KMS-11 (cell line): ENCODE data around the gene CYP2W1.

ENCODE experiments used
- H2AFZ ChIP-seq: fragments of 200-600 bp; sonication (generic); 2 replicates; pipeline ENCODE4 v1.6.1; 2016; ENCODE audit warnings: antibody characterized with exemption, mixed run types, low read depth
- H3K27ac ChIP-seq: fragments of 200-600 bp; sonication (generic); 2 replicates; pipeline ENCODE4 v1.6.1; 2016; ENCODE audit warnings: mild to moderate bottlenecking, mixed run types
- H3K27me3 ChIP-seq: fragments of 200-600 bp; sonication (generic); 2 replicates; pipeline ENCODE4 v1.6.1; 2017; ENCODE audit warnings: mild to moderate bottlenecking, low read depth, mixed run types, moderate library complexity; ENCODE audit not compliant: insufficient read depth
- H3K36me3 ChIP-seq: fragments of 200-600 bp; sonication (generic); 2 replicates; pipeline ENCODE4 v1.6.1; 2017; ENCODE audit warnings: mild to moderate bottlenecking, mixed run types; ENCODE audit not compliant: insufficient read depth
- H3K4me1 ChIP-seq: fragments of 200-600 bp; sonication (generic); 2 replicates; pipeline ENCODE4 v1.6.1; 2016; ENCODE audit warnings: mild to moderate bottlenecking, low read depth, mixed run types; ENCODE audit not compliant: poor library complexity, severe bottlenecking
- H3K4me2 ChIP-seq: fragments of 200-600 bp; sonication (generic); 2 replicates; pipeline ENCODE4 v1.7.0; 2016; ENCODE audit warnings: mild to moderate bottlenecking, mixed run types
- H3K4me3 ChIP-seq: fragments of 200-600 bp; sonication (generic); IDR thresholded peaks from 2 replicates; pipeline ENCODE4 v1.6.1; 2017; ENCODE audit warnings: low read depth, low read length, mixed read lengths; ENCODE audit not compliant: insufficient read depth
- H3K79me2 ChIP-seq: fragments of 200-600 bp; sonication (generic); 2 replicates; pipeline ENCODE4 v1.6.1; 2016; ENCODE audit warnings: low read depth, mixed run types; ENCODE audit not compliant: insufficient read depth
- H3K9ac ChIP-seq: fragments of 200-600 bp; sonication (generic); 2 replicates; pipeline ENCODE4 v1.6.1; 2016; ENCODE audit warnings: mild to moderate bottlenecking, mixed run types
- H4K20me1 ChIP-seq: fragments of 200-600 bp; sonication (generic); 2 replicates; pipeline ENCODE4 v1.6.1; 2016; ENCODE audit warnings: mild to moderate bottlenecking, mixed run types; ENCODE audit not compliant: insufficient read depth
- CTCF ChIP-seq: fragments of 200-600 bp; sonication (generic); conservative IDR thresholded peaks from 2 replicates; pipeline ENCODE4 v1.6.1; 2017; ENCODE audit warnings: low read depth, mild to moderate bottlenecking, antibody characterized with exemption, low read length, moderate library complexity, mixed read lengths

Gene CYP2W1

DNA sequence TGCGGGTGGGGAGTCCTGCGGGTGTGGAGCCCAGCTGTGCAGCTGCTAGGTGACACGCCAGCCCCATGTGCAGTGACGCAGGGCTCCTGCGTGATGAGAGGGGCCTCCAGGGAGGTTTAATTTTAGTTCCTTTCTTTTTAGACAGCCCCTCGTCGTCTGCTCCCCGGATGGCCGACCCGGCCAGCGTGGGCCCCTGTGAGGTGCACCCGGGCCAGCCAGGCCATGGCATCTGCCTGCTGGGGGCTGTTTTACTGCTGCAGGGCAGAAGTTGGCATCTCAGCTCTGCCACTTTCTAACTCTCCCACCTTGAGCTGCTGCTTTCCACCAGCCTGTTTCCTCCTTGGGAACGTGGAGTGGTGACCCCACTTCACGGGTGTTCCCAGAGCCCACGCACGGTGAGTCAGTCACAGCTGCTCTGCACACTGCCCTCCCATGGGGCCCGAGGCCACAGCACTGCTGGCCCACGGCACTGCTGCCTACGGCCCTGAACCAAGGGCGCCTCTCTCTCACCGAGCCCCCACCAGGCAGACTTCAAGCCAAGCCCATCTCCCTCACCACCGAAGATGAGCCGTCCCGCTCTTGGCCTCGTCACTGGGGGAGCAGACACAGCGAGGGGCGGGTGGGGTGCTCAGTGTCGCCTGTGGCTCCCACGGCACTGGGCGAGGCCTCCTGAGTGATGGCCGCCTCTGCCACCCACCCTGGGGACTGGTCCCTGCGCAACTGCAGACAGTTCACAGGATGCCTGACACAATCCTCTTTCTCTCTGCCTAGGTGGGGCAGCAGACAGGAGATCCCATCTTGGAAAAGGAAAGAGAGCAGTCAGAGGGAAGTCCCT is 21.3 kb downstream of the CYP2W1 start:
- TF ChIP-seq CTCF, result no peak
- no peak overlapping the region for H2AFZ ChIP-seq
- H3K4me3 ChIP-seq, result no peak overlapping the region
- H3K27ac ChIP-seq, result no peak overlapping the region
- no peaks in the 10 kb centered on the region for H3K4me1 ChIP-seq
- no peak overlapping the region for H3K4me2 ChIP-seq
- H4K20me1 ChIP-seq, result no peaks in the 10 kb centered on the region
- no peaks in the 10 kb centered on the region for H3K27me3 ChIP-seq
- H3K9ac ChIP-seq, result no peak overlapping the region
- no peaks in the 10 kb centered on the region for H3K79me2 ChIP-seq
- no peaks in the 10 kb centered on the region for H3K36me3 ChIP-seq

GRCh38 chr7:1005303-1005702 is 22.3 kb downstream of the CYP2W1 start:
- Histone ChIP-seq H3K4me3 (no peak overlapping the region), H4K20me1 (no peaks in the 10 kb centered on the region), H3K4me1 (no peaks in the 10 kb centered on the region), H3K36me3 (no peaks in the 10 kb centered on the region), H2AFZ (no peak overlapping the region), H3K4me2 (no peak overlapping the region), H3K9ac (no peak overlapping the region), H3K27me3 (no peaks in the 10 kb centered on the region), H3K27ac (no peak overlapping the region), H3K79me2 (no peaks in the 10 kb centered on the region)
- TF ChIP-seq CTCF, result no peak

GRCh38 chr7:1007901-1008300 is 24.9 kb downstream of the CYP2W1 start:
- Histone ChIP-seq H3K36me3 (no peaks in the 10 kb centered on the region), H2AFZ (no peak overlapping the region), H3K4me1 (no peaks in the 10 kb centered on the region), H3K27me3 (no peaks in the 10 kb centered on the region), H3K79me2 (no peaks in the 10 kb centered on the region), H4K20me1 (no peaks in the 10 kb centered on the region), H3K4me2 (no peak overlapping the region), H3K9ac (no peak overlapping the region), H3K4me3 (no peak overlapping the region), H3K27ac (no peak overlapping the region)
- no peak for TF ChIP-seq CTCF

GRCh38 chr7:1008733-1009363 is 25.9 kb downstream of the CYP2W1 start:
- Histone ChIP-seq H3K4me2 (no peak overlapping the region), H3K4me3 (no peak overlapping the region), H3K36me3 (no peaks in the 10 kb centered on the region), H2AFZ (no peak overlapping the region), H3K79me2 (no peaks in the 10 kb centered on the region), H3K27me3 (no peaks in the 10 kb centered on the region), H4K20me1 (no peaks in the 10 kb centered on the region), H3K27ac (no peak overlapping the region), H3K9ac (no peak overlapping the region), H3K4me1 (no peaks in the 10 kb centered on the region)
- no peak for TF ChIP-seq CTCF
